ENCODE data around the gene PEA15. TPM values are rescaled to one million over a fixed set of nuclear protein-coding genes. Genes with fewer than 3 reads are reported as not detected.
A peak's percentile ranks its signal among the peaks of the same experiment; 100 is the strongest.

PEA15 gene
- total and polyA plus RNA-seq, 2 experiments from 2014 or later = 368 to 638 TPM

DNA sequence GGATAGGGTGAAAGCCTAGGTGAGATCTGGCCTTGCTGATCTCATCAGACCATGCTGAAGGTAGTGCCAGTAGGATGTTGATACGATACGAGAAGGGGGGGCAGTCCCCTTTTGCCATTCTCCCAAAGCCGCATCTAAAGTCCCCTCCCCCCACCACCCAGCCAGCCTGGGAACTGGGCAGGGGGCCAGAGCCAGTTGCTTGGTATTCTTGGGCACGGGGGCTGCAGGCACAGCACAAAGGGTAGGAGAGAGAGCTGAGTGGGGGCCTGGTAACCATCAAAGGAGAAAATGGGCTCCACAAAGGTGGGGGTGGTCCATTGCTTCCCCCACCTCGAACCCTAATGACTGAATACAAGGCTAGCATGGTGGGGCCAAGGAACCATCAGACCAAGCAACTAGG, 5.4 kb downstream of the PEA15 start:
- Histone ChIP-seq H3K36me3 (ENCODE audit: low read depth) (peaks cover 58% of the 10 kb centered on the region), H3K4me2 (ENCODE audit: unreplicated experiment) (no peak overlapping the region), H3K4me3 (no peak overlapping the region), H3K9me2 (ENCODE audit: insufficient read depth) (no peaks in the 10 kb centered on the region), H3K9me3 (ENCODE audit: low read depth) (no peaks in the 10 kb centered on the region), H3K4me1 (ENCODE audit: insufficient read depth) (peaks cover 47% of the 10 kb centered on the region), H4K20me1 (ENCODE audit: insufficient read depth) (no peaks in the 10 kb centered on the region), H3K27ac (peak overlapping the region; percentile 23), H3K27me3 (replicated peaks; ENCODE audit: insufficient read depth) (no peaks in the 10 kb centered on the region), H3K9ac (no peak overlapping the region), H3K79me2 (ENCODE audit: insufficient read depth) (peaks cover 79% of the 10 kb centered on the region), H3F3A (ENCODE audit: insufficient read depth) (peaks cover 74% of the 10 kb centered on the region), H2AFZ (no peak overlapping the region)
- DNase-seq = no peak
- in situ Hi-C loops (cut with MboI) = no loop called here
- 80 to 83% methylated on average over 5 of the region's 5 CpGs for WGBS, 2 experiments (ENCODE audit: low coverage in 1 of 2, low lambda C conversion rate in 2 of 2, missing lambda C conversion rate in 2 of 2)
- no peak for TF ChIP-seq EZH2 (IDR thresholded peaks at IDR 0.05; ENCODE audit: insufficient read depth, poor library complexity, severe bottlenecking)
- no peak for TF ChIP-seq EZH2phosphoT487 (IDR thresholded peaks at IDR 0.05; ENCODE audit: insufficient read depth, low read depth)

DNA sequence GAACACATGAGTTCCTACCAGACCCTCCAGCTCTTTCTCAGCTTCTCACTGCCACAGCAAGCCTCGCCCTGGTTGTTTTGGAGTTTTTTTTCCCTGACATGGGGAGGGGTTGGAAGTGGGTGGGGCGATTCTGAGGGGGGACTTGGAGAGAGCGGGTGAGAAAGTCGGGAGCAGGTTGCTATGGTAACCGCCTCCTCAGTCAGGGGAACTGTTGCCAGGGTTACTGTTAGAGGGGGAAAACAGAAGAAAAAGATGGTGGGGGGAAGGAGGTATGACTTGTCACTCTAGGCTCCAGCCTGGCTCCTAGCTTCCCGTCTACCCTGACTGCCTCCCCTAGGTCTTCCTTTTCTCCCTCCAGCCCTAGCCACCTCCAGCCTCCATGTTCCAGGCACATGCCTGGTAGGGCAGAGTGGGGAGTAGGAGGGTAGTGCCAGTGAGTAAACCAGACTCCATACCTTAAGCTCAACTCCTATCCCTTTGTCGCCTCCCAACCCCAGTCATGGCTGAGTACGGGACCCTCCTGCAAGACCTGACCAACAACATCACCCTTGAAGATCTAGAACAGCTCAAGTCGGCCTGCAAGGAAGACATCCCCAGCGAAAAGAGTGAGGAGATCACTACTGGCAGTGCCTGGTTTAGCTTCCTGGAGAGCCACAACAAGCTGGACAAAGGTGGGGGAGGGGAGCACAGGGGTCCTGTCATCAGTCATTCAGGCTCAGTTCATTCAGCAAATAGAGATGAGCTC, 6.0 kb downstream of the PEA15 start:
- peaks cover 76% of the 10 kb centered on the region for H3K79me2 ChIP-seq (ENCODE audit: insufficient read depth)

GRCh38 chr1:160214481-160215140, 9.4 kb downstream of the PEA15 start:
- Histone ChIP-seq H3F3A (ENCODE audit: insufficient read depth) (peaks cover 88% of the 10 kb centered on the region), H3K9me3 (ENCODE audit: low read depth) (no peaks in the 10 kb centered on the region), H3K27ac (peak overlapping the region; percentile 78), H3K27me3 (replicated peaks; ENCODE audit: insufficient read depth) (no peaks in the 10 kb centered on the region), H3K9ac (0 out of 2 replicates have a peak overlapping the region, but pooled peaks have one; percentile 31), H3K9me2 (ENCODE audit: insufficient read depth) (no peaks in the 10 kb centered on the region), H4K20me1 (ENCODE audit: insufficient read depth) (no peaks in the 10 kb centered on the region), H3K36me3 (ENCODE audit: low read depth) (peaks cover 64% of the 10 kb centered on the region), H2AFZ (no peak overlapping the region), H3K79me2 (ENCODE audit: insufficient read depth) (peaks cover 47% of the 10 kb centered on the region), H3K4me2 (ENCODE audit: unreplicated experiment) (no peak overlapping the region), H3K4me3 (no peak overlapping the region), H3K4me1 (ENCODE audit: insufficient read depth) (peaks cover 57% of the 10 kb centered on the region)
- in situ Hi-C loops (cut with MboI) = no loop called here
- no peak for TF ChIP-seq EZH2 (IDR thresholded peaks at IDR 0.05; ENCODE audit: insufficient read depth, poor library complexity, severe bottlenecking)
- DNase-seq = peak; percentile 31
- WGBS, 2 experiments (ENCODE audit: low coverage in 1 of 2, low lambda C conversion rate in 2 of 2, missing lambda C conversion rate in 2 of 2) = 49 to 51% methylated on average over 3 of the region's 3 CpGs

More for the DNA sequence above, 6.0 kb downstream of the PEA15 start:
- Histone ChIP-seq H3K9me2 (ENCODE audit: insufficient read depth) (no peaks in the 10 kb centered on the region), H3K9me3 (ENCODE audit: low read depth) (no peaks in the 10 kb centered on the region), H3K36me3 (ENCODE audit: low read depth) (peaks cover 61% of the 10 kb centered on the region), H4K20me1 (ENCODE audit: insufficient read depth) (no peaks in the 10 kb centered on the region), H3K4me2 (ENCODE audit: unreplicated experiment) (no peak overlapping the region), H3K27ac (peak overlapping the region; percentile 23), H3K27me3 (replicated peaks; ENCODE audit: insufficient read depth) (no peaks in the 10 kb centered on the region), H3K4me3 (no peak overlapping the region), H3K9ac (0 out of 2 replicates have a peak overlapping the region, but pooled peaks have one; percentile 7), H2AFZ (no peak overlapping the region), H3K4me1 (ENCODE audit: insufficient read depth) (peaks cover 52% of the 10 kb centered on the region), H3F3A (ENCODE audit: insufficient read depth) (peaks cover 75% of the 10 kb centered on the region)
- 79 to 86% methylated on average over 10 of the region's 10 CpGs for WGBS, 2 experiments (ENCODE audit: low coverage in 1 of 2, low lambda C conversion rate in 2 of 2, missing lambda C conversion rate in 2 of 2)
- DNase-seq = peak; percentile 24
- in situ Hi-C loops (cut with MboI) = no loop called here
- TF ChIP-seq EZH2phosphoT487 (IDR thresholded peaks at IDR 0.05; ENCODE audit: insufficient read depth, low read depth) = no peak
- no peak for TF ChIP-seq EZH2 (IDR thresholded peaks at IDR 0.05; ENCODE audit: insufficient read depth, poor library complexity, severe bottlenecking)

GRCh38 chr1:160216301-160216700, 11.1 kb downstream of the PEA15 start:
- Histone ChIP-seq H3K36me3 (ENCODE audit: low read depth) (peaks cover 66% of the 10 kb centered on the region), H3K4me1 (ENCODE audit: insufficient read depth) (peaks cover 58% of the 10 kb centered on the region), H3K9me2 (ENCODE audit: insufficient read depth) (no peaks in the 10 kb centered on the region), H4K20me1 (ENCODE audit: insufficient read depth) (no peaks in the 10 kb centered on the region), H3K27me3 (replicated peaks; ENCODE audit: insufficient read depth) (no peaks in the 10 kb centered on the region), H3K9ac (0 out of 2 replicates have a peak overlapping the region, but pooled peaks have one; percentile 6), H3F3A (ENCODE audit: insufficient read depth) (peaks cover 92% of the 10 kb centered on the region), H3K9me3 (ENCODE audit: low read depth) (no peaks in the 10 kb centered on the region), H3K4me3 (no peak overlapping the region), H3K4me2 (ENCODE audit: unreplicated experiment) (no peak overlapping the region), H3K27ac (peak overlapping the region; percentile 78), H2AFZ (no peak overlapping the region), H3K79me2 (ENCODE audit: insufficient read depth) (peaks cover 30% of the 10 kb centered on the region)
- TF ChIP-seq EZH2 (IDR thresholded peaks at IDR 0.05; ENCODE audit: insufficient read depth, poor library complexity, severe bottlenecking) (no peak), EZH2phosphoT487 (IDR thresholded peaks at IDR 0.05; ENCODE audit: insufficient read depth, low read depth) (no peak)
- no peak for DNase-seq
- in situ Hi-C loops (cut with MboI) = no loop called here

Data from GM23248 (cell line).